Retina (tissue), 1 donor: Measurements from ENCODE around the gene LYZL6.
A peak's percentile ranks its signal among the peaks of the same experiment; 100 is the strongest.

ENCODE experiments used
- DNase-seq: peaks from one replicate; pipeline ENCODE4 v3.0.0-alpha.2; 2016

LYZL6 gene

GRCh38 chr17:35943537-35943936 is at the start of gene LYZL6:
TSS of gene LYZL6 (minus strand) at chr17:35943713. CDS start at chr17:35939356, 4,357 bp downstream.
- no peak for DNase-seq

GRCh38 chr17:35991075-35991474 is 47.6 kb upstream of the LYZL6 start:
- DNase-seq: no peak

GRCh38 chr17:35988164-35988563 is 44.7 kb upstream of the LYZL6 start:
- DNase-seq: no peak

GRCh38 chr17:35986643-35987042 is 43.1 kb upstream of the LYZL6 start, which contains the start of gene CCL14:
TSS of gene CCL14 (minus strand) at chr17:35986729. CDS start at chr17:35986649, 80 bp downstream.
- no peak for DNase-seq

GRCh38 chr17:35984140-35984539 is 40.6 kb upstream of the LYZL6 start:
- DNase-seq: no peak

- no peak for DNase-seq
These were observed 39.1 kb upstream of the LYZL6 start for GRCh38 chr17:35982409-35983191.

GRCh38 chr17:35981908-35982330 is 38.4 kb upstream of the LYZL6 start:
- DNase-seq: no peak

- no peak for DNase-seq
These were observed 37.7 kb upstream of the LYZL6 start, which contains the start of gene CCL16 for GRCh38 chr17:35981246-35981645. TSS of gene CCL16 (minus strand) at chr17:35981497. CDS start at chr17:35981420, 77 bp downstream.

GRCh38 chr17:35978346-35978745 is 34.8 kb upstream of the LYZL6 start:
- DNase-seq: no peak

- DNase-seq: no peak
These were observed 34.0 kb upstream of the LYZL6 start for GRCh38 chr17:35977509-35977908.

- no peak for DNase-seq
These were observed 30.1 kb upstream of the LYZL6 start for GRCh38 chr17:35973333-35974260.

- no peak for DNase-seq
These were observed 29.4 kb upstream of the LYZL6 start for GRCh38 chr17:35972945-35973332.

GRCh38 chr17:35972535-35972934 is 29.0 kb upstream of the LYZL6 start:
- no peak for DNase-seq

GRCh38 chr17:35972066-35972465 is 28.6 kb upstream of the LYZL6 start:
- no peak for DNase-seq

GRCh38 chr17:35969558-35970380 is 26.3 kb upstream of the LYZL6 start:
- DNase-seq: peak; percentile 71

GRCh38 chr17:35968520-35969054 is 25.1 kb upstream of the LYZL6 start:
- DNase-seq: no peak

- no peak for DNase-seq
These were observed 21.8 kb upstream of the LYZL6 start for GRCh38 chr17:35965272-35965671.

GRCh38 chr17:35963663-35964062 is 20.1 kb upstream of the LYZL6 start:
- DNase-seq: no peak

- no peak for DNase-seq
These were observed 10.2 kb upstream of the LYZL6 start for GRCh38 chr17:35953720-35954119.

GRCh38 chr17:35949401-35949800 is 5.9 kb upstream of the LYZL6 start:
- no peak for DNase-seq

- DNase-seq: no peak
These were observed 4.6 kb upstream of the LYZL6 start for GRCh38 chr17:35948092-35948491.

- peak; percentile 54 for DNase-seq
These were observed 3.7 kb upstream of the LYZL6 start for GRCh38 chr17:35947156-35947585.
